ENCODE results near the gene ZMYM3.
A peak's percentile ranks its signal among the peaks of the same experiment; 100 is the strongest.
"Not testable (repeated sequence)": the region's sequence is repeated elsewhere in the genome, so short reads cannot be mapped to it uniquely, and the experiment has no call there.

The ZMYM3 gene

DNA sequence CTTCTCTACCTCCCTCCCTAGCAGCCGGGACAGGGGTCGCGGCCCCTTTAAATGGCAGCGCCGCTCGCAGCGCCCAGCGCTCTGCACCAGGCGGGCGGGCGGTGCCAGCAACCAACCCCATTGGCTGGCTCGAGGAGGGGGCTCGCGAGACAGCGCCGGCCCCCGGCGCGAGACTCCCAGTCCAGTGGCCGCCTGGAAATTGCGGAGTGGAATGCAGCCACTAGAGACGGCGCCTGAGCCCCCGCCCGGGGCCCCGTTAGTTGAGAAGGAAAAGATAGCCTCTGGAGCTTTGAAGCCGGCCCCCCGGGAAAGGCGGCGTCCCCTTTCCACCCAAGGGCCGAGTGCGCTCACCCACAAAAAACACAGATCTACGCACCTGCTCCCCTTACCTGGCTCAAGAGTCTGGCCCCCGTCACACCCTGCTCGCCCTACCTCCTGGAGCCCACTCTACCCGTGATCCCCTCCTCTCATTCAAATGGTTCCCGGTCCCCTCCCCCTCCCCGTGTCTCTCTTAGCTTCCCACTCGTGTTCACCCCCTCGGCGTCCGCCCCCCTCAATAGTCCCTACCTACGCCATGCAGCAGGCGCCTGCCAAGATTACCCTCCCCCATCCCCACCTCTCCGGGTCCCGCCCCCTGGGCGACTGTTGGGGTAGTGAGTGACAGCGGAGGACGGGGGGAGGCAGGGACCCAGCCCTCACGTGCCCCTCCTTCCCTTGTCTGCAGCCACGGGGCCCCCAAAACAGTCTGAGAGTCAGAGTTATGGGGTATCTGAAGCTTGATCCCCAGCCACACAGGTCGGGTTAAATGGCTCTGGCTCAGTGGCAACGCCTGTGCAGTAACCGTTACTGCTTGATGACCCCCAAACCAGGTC is at the start of gene ZMYM3:
Gene ZMYM3 (minus strand): TSS at position 49 of the 872 bp plus-strand sequence. CDS start 885 bp downstream, outside the sequence.
- TF ChIP-seq, protein P1, sequence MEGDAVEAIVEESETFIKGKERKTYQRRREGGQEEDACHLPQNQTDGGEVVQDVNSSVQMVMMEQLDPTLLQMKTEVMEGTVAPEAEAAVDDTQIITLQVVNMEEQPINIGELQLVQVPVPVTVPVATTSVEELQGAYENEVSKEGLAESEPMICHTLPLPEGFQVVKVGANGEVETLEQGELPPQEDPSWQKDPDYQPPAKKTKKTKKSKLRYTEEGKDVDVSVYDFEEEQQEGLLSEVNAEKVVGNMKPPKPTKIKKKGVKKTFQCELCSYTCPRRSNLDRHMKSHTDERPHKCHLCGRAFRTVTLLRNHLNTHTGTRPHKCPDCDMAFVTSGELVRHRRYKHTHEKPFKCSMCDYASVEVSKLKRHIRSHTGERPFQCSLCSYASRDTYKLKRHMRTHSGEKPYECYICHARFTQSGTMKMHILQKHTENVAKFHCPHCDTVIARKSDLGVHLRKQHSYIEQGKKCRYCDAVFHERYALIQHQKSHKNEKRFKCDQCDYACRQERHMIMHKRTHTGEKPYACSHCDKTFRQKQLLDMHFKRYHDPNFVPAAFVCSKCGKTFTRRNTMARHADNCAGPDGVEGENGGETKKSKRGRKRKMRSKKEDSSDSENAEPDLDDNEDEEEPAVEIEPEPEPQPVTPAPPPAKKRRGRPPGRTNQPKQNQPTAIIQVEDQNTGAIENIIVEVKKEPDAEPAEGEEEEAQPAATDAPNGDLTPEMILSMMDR (IDR thresholded peaks at IDR 0.05; ENCODE audit: borderline replicate concordance, control extremely low read depth, extremely low read depth, insufficient read depth, missing control alignments): no peak
- DNase-seq (ENCODE audit: low spot score): peak; percentile 90
- in situ Hi-C loops (cut with MboI; ENCODE audit: low sequenced_read_pairs, unreplicated experiment): no loop called here

- DNase-seq (ENCODE audit: low spot score): no peak
- in situ Hi-C loops (cut with MboI; ENCODE audit: low sequenced_read_pairs, unreplicated experiment): no loop called here
- TF ChIP-seq, protein P1 (IDR thresholded peaks at IDR 0.05; ENCODE audit: borderline replicate concordance, control extremely low read depth, extremely low read depth, insufficient read depth, missing control alignments): no peak
Measured at GRCh38 chrX:71302461-71303213, 48.7 kb upstream of the ZMYM3 start.

DNA sequence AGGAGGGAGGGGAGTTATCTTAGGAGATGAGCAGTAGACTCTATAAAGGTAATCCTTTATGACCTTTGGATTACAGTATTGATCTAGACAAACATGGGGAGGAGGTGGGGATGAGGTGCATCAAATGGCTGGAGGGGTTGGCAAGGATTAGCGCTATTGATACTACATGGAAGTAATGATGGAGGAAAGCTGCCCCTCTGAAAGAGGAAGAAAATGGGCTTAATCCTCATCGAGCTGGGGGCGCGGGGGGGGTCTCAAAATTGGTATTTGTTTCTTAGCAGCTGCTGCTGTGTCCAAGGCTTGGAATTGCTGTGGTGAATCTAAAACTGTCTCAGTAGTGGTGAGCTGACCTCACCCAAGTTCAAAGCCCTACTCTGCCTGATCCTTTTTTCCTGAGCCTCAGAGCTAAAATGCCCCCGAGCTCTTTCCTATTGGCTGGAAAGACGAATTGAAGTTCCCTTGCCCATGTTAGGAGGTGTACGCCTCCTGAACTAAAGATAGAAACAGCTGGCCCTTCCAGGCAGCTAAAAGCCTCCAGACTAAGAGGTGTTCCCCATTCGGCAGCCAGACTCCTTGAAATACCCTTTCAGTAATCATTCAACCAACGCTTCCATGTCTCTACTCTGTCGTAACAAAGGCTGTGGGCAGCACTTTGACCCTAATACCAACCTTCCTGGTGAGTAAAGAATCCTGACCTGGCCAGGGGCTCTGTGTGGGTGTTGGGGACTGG is 47.4 kb upstream of the ZMYM3 start, which contains the start of gene ITGB1BP2:
Gene ITGB1BP2 (plus strand): TSS at position 556 of the 730 bp plus-strand sequence. CDS start 57 bp downstream, at position 613.
- no peak for DNase-seq (ENCODE audit: low spot score)

GRCh38 chrX:71300495-71300894 is 46.6 kb upstream of the ZMYM3 start:
- in situ Hi-C loops (cut with MboI; ENCODE audit: low sequenced_read_pairs, unreplicated experiment): not testable (repeated sequence)

More for the DNA sequence above, 47.4 kb upstream of the ZMYM3 start, which contains the start of gene ITGB1BP2:
- TF ChIP-seq, protein P1 (IDR thresholded peaks at IDR 0.05; ENCODE audit: borderline replicate concordance, control extremely low read depth, extremely low read depth, insufficient read depth, missing control alignments): no peak
- in situ Hi-C loops (cut with MboI; ENCODE audit: low sequenced_read_pairs, unreplicated experiment): no loop called here

DNA sequence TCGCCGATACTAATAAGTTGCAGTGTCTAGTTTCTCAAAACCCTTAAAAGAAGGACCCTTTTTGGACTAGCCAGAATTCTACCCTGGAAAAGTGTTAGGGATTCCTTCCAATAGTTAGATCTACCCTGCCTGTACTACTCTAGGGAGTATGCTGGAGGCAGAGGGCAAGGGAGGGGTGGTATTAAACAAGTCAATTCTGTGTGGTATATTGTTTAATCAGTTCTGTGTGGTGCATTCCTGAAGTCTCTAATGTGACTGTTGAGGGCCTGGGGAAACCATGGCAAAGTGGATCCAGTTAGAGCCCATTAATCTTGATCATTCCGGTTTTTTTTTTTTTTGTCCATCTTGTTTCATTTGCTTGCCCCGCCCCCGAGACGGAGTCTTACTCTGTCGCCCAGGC is 46.1 kb upstream of the ZMYM3 start:
- DNase-seq (ENCODE audit: low spot score); in situ Hi-C loops (cut with MboI; ENCODE audit: low sequenced_read_pairs, unreplicated experiment): not testable (repeated sequence)

More at GRCh38 chrX:71300495-71300894, 46.6 kb upstream of the ZMYM3 start:
- not testable (repeated sequence) for DNase-seq (ENCODE audit: low spot score)

DNA sequence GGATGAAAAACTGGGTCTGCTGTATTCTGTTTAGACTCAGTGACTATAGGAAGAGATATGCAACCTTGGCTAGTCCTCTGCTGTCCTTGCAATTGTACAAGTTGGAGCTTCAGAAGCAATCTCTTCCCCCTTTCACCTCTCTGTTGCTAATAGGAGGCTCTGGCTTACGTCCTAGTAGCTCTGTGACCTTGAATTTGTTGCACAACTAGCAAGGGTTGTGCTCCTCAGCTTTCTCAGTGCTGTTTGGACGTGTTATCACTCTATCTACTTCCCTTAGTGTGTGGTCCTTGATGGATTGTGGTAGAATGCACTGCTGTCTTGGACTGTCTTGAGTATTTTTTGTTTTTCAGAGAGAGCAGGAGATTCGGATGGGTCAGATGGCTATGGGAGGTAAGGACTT is 44.2 kb upstream of the ZMYM3 start:
- TF ChIP-seq, protein P1 (IDR thresholded peaks at IDR 0.05; ENCODE audit: borderline replicate concordance, control extremely low read depth, extremely low read depth, insufficient read depth, missing control alignments): no peak

GRCh38 chrX:71296806-71297205 is 42.9 kb upstream of the ZMYM3 start:
- in situ Hi-C loops (cut with MboI; ENCODE audit: low sequenced_read_pairs, unreplicated experiment): no loop called here
- DNase-seq (ENCODE audit: low spot score): no peak
- TF ChIP-seq, protein P1 (IDR thresholded peaks at IDR 0.05; ENCODE audit: borderline replicate concordance, control extremely low read depth, extremely low read depth, insufficient read depth, missing control alignments): no peak

More for the DNA sequence above, 44.2 kb upstream of the ZMYM3 start:
- in situ Hi-C loops (cut with MboI; ENCODE audit: low sequenced_read_pairs, unreplicated experiment): no loop called here
- no peak for DNase-seq (ENCODE audit: low spot score)

Data from GM13976 (cell line).